Naive thymus-derived CD4-positive, alpha-beta T cell (primary cell): Measurements from ENCODE around the gene TMEM98. TPM values are rescaled to one million over a fixed set of nuclear protein-coding genes. Genes with fewer than 3 reads are reported as not detected.

ENCODE experiments used
- ATAC-seq: fragments of 150-1000 bp; cut with Tn5 transposase; 2 replicates; pipeline ENCODE4 v1.10.0; 2021; ENCODE audit warnings: mild to moderate bottlenecking, moderate library complexity
- CTCF ChIA-PET: fragments of 350-600 bp; sonication (Branson Sonifier 250); formaldehyde crosslinking; loops from one replicate; lab custom pipeline; 2021; ENCODE audit warnings: antibody characterized with exemption; lab: Charles Lee
- POLR2A ChIA-PET: fragments of 350-600 bp; sonication (Branson Sonifier 250); formaldehyde crosslinking; loops from one replicate; lab custom pipeline; 2021; ENCODE audit warnings: antibody characterized with exemption, inconsistent platforms; lab: Charles Lee
- DNase-seq, 9 donors: peaks; one replicate each; pipeline versions ENCODE4 v3.0.0 to v3.0.0-alpha.2; 2020 to 2022; ENCODE audit warnings: mixed read lengths in 1 of 9
- H3K27ac ChIP-seq: one replicate; pipeline ENCODE4 v1.7.0; 2013; ENCODE audit warnings: mild to moderate bottlenecking, low read depth, low read length, moderate library complexity
- H3K27me3 ChIP-seq, 2 donors: one replicate each; pipeline ENCODE4 v1.7.0; 2013; ENCODE audit warnings: low read length in 2 of 2, mild to moderate bottlenecking in 2 of 2, moderate library complexity in 2 of 2; ENCODE audit not compliant: control insufficient read depth in 2 of 2, insufficient read depth in 2 of 2
- H3K36me3 ChIP-seq, 3 experiments: 1 replicate in 2 of 3; 2 replicates in 1 of 3; pipeline ENCODE4 v1.7.0; 2013; ENCODE audit warnings: low read length in 3 of 3, mild to moderate bottlenecking in 3 of 3, moderate library complexity in 1 of 3; ENCODE audit not compliant: insufficient read depth in 3 of 3, control insufficient read depth in 2 of 3
- H3K4me1 ChIP-seq, 2 donors: one replicate each; pipeline ENCODE4 v1.7.0; 2013; ENCODE audit warnings: low read length in 2 of 2, mild to moderate bottlenecking in 2 of 2, moderate library complexity in 1 of 2; ENCODE audit not compliant: control insufficient read depth in 2 of 2, insufficient read depth in 2 of 2
- H3K4me3 ChIP-seq: 2 replicates; pipeline ENCODE4 v1.7.0; 2013; ENCODE audit warnings: mild to moderate bottlenecking, low read length
- H3K9me3 ChIP-seq, 3 experiments: 1 replicate in 2 of 3; 2 replicates in 1 of 3; pipeline ENCODE4 v1.7.0; 2013; ENCODE audit warnings: low read length in 3 of 3; ENCODE audit not compliant: control insufficient read depth in 2 of 3
- H3K27ac Mint-ChIP-seq, 9 donors: one replicate each; pipeline ENCODE4 v1.8.0; 2020 to 2022; ENCODE audit warnings: mixed read lengths in 9 of 9, mild to moderate bottlenecking in 8 of 9, moderate library complexity in 5 of 9, inconsistent platforms in 2 of 9
- H3K27me3 Mint-ChIP-seq, 5 donors: one replicate each; pipeline ENCODE4 v1.8.0; 2021 to 2022; ENCODE audit warnings: mixed read lengths in 5 of 5, mild to moderate bottlenecking in 1 of 5
- H3K36me3 Mint-ChIP-seq, 5 donors: one replicate each; pipeline ENCODE4 v1.8.0; 2020 to 2022; ENCODE audit warnings: mixed read lengths in 5 of 5, mild to moderate bottlenecking in 3 of 5, inconsistent platforms in 1 of 5
- H3K4me1 Mint-ChIP-seq, 7 donors: one replicate each; pipeline ENCODE4 v1.8.0; 2020 to 2022; ENCODE audit warnings: mixed read lengths in 7 of 7, mild to moderate bottlenecking in 3 of 7, inconsistent platforms in 1 of 7
- H3K4me3 Mint-ChIP-seq, 10 donors: one replicate each; pipeline ENCODE4 v1.8.0; 2020 to 2022; ENCODE audit warnings: mild to moderate bottlenecking in 10 of 10, mixed read lengths in 10 of 10, moderate library complexity in 6 of 10, inconsistent platforms in 2 of 10
- H3K9me3 Mint-ChIP-seq, 11 donors: one replicate each; pipeline ENCODE4 v1.8.0; 2020 to 2022; ENCODE audit warnings: mixed read lengths in 11 of 11, mild to moderate bottlenecking in 4 of 11, inconsistent platforms in 1 of 11, moderate library complexity in 1 of 11
- intact Hi-C, 2 donors: fragments of 100-400 bp; cut with micrococcal nuclease; formaldehyde crosslinking; loops; one replicate each; pipeline ENCODE4 v1.15.1; 2023
- polyA plus RNA-seq, 2 donors: library from polyadenylated mRNA; unstranded; fragments of 300-500 nt; fragmentation: Illumina TruSeq; gene quantifications; one replicate each; pipeline ENCODE4 v1.2.3, GENCODE V29; 2021
- total RNA-seq, 6 experiments: library from RNA in 5 of 6; stranded (reverse) in 5 of 6; gene quantifications; 1 replicate in 5 of 6; 2 replicates in 1 of 6; pipeline ENCODE4 v1.2.3 and lab custom pipeline; 2021 to 2026

The TMEM98 gene
- total and polyA plus RNA-seq, 7 experiments from 2014 or later, result 0.73 to 1.6 TPM; not detected in 5

DNA sequence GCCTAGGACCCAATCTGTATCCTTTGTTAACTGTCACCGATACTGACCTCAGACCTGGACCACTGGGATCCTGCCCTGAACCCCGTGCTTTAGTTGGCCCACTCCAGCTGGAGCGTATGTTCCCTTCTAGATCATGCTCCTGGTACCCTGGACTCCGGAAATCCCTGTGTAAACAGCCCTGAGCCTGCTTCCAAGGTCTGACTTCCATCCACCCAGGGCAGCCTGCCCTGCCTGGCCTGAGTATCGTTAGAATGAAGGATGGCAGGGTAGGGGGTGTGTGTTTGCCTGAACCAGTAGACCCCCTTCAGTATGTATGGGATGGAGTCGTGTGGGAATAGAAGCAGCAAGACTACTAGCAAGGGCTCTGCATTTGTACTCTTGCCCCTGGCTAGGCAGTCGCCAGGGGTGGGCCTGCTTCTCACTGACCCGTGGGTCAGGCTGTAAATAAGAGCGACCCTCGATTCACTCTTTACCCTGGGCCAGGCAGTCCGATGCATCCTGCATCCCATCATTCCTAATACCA lies 691 bp upstream of the TMEM98 start:
- Histone ChIP-seq H3K27me3 (peaks cover 0 to 10% of the 10 kb centered on the region in 2 donors), H3K4me1 (no peaks in the 10 kb centered on the region), H3K27ac (no peak overlapping the region), H3K4me3 (no peak overlapping the region), H3K9me3 (no peaks in the 10 kb centered on the region), H3K36me3 (no peaks in the 10 kb centered on the region)
- intact Hi-C loops, result no loop called here
- Mint-ChIP-seq H3K4me1 (no peaks in the 10 kb centered on the region), H3K27ac (no peak overlapping the region), H3K9me3 (no peaks in the 10 kb centered on the region), H3K36me3 (no peaks in the 10 kb centered on the region), H3K27me3 (peaks cover 25 to 39% (median 35%) of the 10 kb centered on the region in 5 donors), H3K4me3 (peak overlapping the region; percentile 2 to 75 (median 53))
- ChIA-PET POLR2A (no interaction called here), CTCF (no interaction called here)
- ATAC-seq (no peak), DNase-seq (no peak)

DNA sequence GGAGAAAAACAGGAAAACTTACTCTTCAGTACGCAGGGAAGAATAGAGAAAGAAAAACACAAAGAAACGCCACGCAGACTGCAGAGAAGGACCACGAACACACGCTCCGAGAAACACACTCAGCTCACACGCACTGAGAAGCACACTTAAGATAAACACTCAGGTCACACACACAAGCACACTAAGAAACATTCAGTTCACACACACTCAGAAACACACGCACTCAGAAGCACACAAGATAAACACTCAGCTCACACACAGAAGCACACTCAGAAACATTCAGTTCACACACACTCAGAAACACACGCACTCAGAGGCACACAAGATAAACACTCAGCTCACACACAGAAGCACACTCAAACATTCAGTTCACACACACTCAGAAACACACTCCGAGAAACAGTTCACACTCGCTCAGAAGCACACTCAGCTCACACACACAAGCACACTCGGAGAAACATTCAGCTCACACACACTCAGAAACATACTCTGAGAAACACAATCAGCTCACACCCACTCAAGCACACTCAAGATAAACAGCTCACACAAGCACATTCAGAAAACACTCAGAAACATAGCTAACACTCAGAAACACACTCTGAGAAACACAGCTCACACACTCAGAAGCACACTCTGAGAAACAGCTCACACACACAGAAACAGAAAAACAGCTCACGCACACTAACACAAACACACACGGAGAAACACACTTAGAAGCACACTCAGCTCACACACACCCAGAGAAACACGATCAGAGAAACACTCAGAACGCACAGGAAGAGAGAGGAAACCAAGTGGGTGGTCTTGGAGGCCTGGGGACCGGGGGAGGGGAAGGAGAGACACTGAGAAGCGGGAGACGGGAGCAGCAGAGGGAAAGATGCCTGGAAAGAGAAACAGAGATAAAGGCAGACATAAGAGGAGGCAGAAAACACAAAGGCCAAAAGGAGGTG lies 908 bp downstream of the TMEM98 start:
- Histone ChIP-seq H3K27ac (no peak overlapping the region), H3K9me3 (no peaks in the 10 kb centered on the region), H3K27me3 (peaks cover 0 to 13% of the 10 kb centered on the region in 2 donors), H3K4me3 (no peak overlapping the region), H3K4me1 (no peaks in the 10 kb centered on the region), H3K36me3 (no peaks in the 10 kb centered on the region)
- CTCF ChIA-PET, result interaction anchor here (1.3 kb wide), 1 partner anchor 52 kb away, joined by 3 read pairs; the partner anchor contains the start of gene MYO1D
- DNase-seq (no peak), ATAC-seq (no peak)
- Mint-ChIP-seq H3K9me3 (no peaks in the 10 kb centered on the region), H3K4me3 (no peak overlapping the region), H3K27me3 (peaks cover 34 to 52% (median 40%) of the 10 kb centered on the region in 5 donors), H3K27ac (no peak overlapping the region), H3K4me1 (no peaks in the 10 kb centered on the region), H3K36me3 (no peaks in the 10 kb centered on the region)
- POLR2A ChIA-PET, result no interaction called here
- intact Hi-C loops, result no loop called here

DNA sequence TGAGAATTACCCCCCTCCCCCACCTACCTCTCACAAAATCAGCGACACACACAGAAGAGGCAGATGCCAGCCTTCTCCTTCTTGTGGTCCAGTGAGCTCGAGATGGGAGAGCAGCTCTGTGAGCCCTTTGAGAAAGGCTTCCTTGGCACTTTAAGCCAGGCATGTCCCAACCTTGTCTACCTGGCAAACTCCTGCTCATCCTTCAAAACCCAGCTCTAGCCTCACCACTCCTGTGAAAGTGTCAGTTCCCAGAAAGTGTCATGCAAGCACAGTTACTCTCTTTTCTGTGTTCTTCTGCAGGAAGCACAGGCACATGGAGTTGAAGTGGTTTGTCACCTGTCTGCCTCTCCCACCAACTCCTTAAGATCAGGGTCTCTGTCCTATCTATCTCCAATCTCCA lies 1.6 kb downstream of the TMEM98 start:
- peaks cover 0 to 13% of the 10 kb centered on the region in 2 donors for H3K27me3 ChIP-seq

DNA sequence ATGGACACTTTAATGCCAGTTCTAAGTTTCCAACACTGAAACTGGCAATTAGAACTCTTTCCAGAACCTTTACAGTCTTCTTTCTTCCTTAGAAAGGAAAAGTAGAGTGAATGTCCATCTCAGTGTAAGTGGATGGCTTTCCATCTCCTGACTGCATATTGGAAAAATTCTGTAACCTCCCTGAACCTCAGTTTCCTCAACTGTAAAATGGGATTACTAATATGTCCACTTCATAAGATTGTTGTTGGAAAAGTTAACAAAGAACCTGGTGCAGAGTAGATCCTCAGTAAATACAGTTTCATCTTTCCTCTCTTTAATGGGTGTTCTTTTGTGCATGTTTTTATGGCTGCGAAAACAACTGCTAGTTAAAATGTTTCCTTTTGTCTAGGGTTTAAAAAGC lies 2.6 kb downstream of the TMEM98 start:
- H3K27ac ChIP-seq, result no peak overlapping the region
- H3K4me1 ChIP-seq, result no peaks in the 10 kb centered on the region
- intact Hi-C loops, result no loop called here
- Mint-ChIP-seq H3K27ac (no peak overlapping the region), H3K4me3 (no peak overlapping the region), H3K9me3 (no peaks in the 10 kb centered on the region), H3K27me3 (peaks cover 37 to 64% (median 46%) of the 10 kb centered on the region in 5 donors), H3K36me3 (no peaks in the 10 kb centered on the region), H3K4me1 (no peaks in the 10 kb centered on the region)
- CTCF ChIA-PET, result interaction anchor here (0.8 kb wide), 1 partner anchor 147 kb away, joined by 3 read pairs; no protein-coding TSS in a partner anchor
- no peak for ATAC-seq
- H3K27me3 ChIP-seq, result peaks cover 0 to 13% of the 10 kb centered on the region in 2 donors
- no peaks in the 10 kb centered on the region for H3K9me3 ChIP-seq
- no peaks in the 10 kb centered on the region for H3K36me3 ChIP-seq
- DNase-seq, result no peak
- no peak overlapping the region for H3K4me3 ChIP-seq
- POLR2A ChIA-PET, result no interaction called here

More for the DNA sequence above, 1.6 kb downstream of the TMEM98 start:
- Histone ChIP-seq H3K4me1 (no peaks in the 10 kb centered on the region), H3K27ac (no peak overlapping the region), H3K9me3 (no peaks in the 10 kb centered on the region), H3K4me3 (no peak overlapping the region), H3K36me3 (no peaks in the 10 kb centered on the region)
- ATAC-seq (no peak), DNase-seq (no peak)
- Mint-ChIP-seq H3K36me3 (no peaks in the 10 kb centered on the region), H3K4me1 (no peaks in the 10 kb centered on the region), H3K4me3 (no peak overlapping the region), H3K27me3 (peaks cover 36 to 59% (median 46%) of the 10 kb centered on the region in 5 donors), H3K9me3 (no peaks in the 10 kb centered on the region), H3K27ac (no peak overlapping the region)
- ChIA-PET POLR2A (no interaction called here), CTCF (interaction anchor here (1.3 kb wide), 1 partner anchor 53 kb away, joined by 3 read pairs; the partner anchor contains the start of gene MYO1D)
- intact Hi-C loops, result no loop called here

DNA sequence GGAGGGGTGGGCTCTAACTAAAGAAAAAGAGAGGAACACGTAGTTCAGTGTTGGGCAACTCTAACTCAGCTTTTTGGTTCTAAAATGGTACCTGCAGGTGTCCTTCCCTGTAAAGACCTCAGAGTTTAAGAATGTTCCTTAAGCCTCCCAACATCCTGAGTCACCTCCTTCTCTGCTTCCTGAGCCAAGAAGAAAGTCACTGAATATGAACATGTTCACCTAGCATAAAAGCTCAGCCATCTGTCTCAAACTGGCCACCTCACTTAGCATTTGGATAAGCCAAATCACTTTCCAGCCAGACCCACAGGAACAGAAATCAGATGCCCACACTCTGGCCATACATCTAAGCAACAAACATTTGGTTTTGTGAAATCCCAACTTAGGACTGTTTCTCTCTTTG lies 3.7 kb downstream of the TMEM98 start:
- Histone ChIP-seq H3K27ac (no peak overlapping the region), H3K36me3 (no peaks in the 10 kb centered on the region), H3K4me3 (no peak overlapping the region), H3K4me1 (no peaks in the 10 kb centered on the region), H3K9me3 (no peaks in the 10 kb centered on the region), H3K27me3 (peaks cover 0 to 13% of the 10 kb centered on the region in 2 donors)
- Mint-ChIP-seq H3K27me3 (peaks cover 31 to 56% (median 34%) of the 10 kb centered on the region in 5 donors), H3K27ac (no peak overlapping the region), H3K4me1 (peaks cover 0 to under 1% (median 0%) of the 10 kb centered on the region in 7 donors), H3K36me3 (no peaks in the 10 kb centered on the region), H3K9me3 (no peaks in the 10 kb centered on the region), H3K4me3 (no peak overlapping the region)
- POLR2A ChIA-PET, result no interaction called here
- intact Hi-C loops, result no loop called here
- CTCF ChIA-PET, result interaction anchor here (1.2 kb wide), 1 partner anchor 149 kb away, joined by 3 read pairs; no protein-coding TSS in a partner anchor
- DNase-seq (no peak), ATAC-seq (no peak)

DNA sequence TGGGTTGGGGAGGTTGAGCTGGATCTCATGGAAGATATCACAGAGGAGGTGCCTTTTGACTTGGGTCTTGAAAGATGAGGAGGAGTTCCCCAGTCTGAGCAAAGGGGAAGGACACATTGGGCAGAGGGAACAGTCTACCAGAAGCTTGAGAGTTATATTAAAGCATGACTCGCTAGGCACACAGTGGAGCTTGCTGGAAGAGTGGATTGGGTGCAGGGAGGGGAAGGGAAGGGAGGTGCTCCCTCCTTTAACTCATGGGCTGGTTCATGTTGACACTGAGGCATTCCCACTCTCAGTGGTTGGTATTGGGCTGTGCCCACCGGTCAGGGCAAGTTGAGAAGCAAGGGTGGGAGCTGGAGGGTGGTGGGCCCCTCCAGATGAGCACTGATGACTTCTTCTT lies 5.9 kb downstream of the TMEM98 start:
- peaks cover 0 to 5% (median 0%) of the 10 kb centered on the region in 7 donors for H3K4me1 Mint-ChIP-seq
- intact Hi-C loops, result no loop called here
- no peak overlapping the region for H3K27ac Mint-ChIP-seq
- Histone ChIP-seq H3K4me1 (no peaks in the 10 kb centered on the region), H3K27ac (no peak overlapping the region), H3K9me3 (no peaks in the 10 kb centered on the region), H3K4me3 (no peak overlapping the region), H3K36me3 (no peaks in the 10 kb centered on the region), H3K27me3 (peaks cover 0 to 6% of the 10 kb centered on the region in 2 donors)
- CTCF ChIA-PET, result interaction anchor here (0.5 to 1.7 kb wide), 2 partner anchors 58 to 150 kb away, joined by 3 to 7 read pairs; no protein-coding TSS in a partner anchor
- H3K4me3 Mint-ChIP-seq, result no peak overlapping the region
- peaks cover 26 to 53% (median 29%) of the 10 kb centered on the region in 5 donors for H3K27me3 Mint-ChIP-seq
- POLR2A ChIA-PET, result no interaction called here
- H3K36me3 Mint-ChIP-seq, result no peaks in the 10 kb centered on the region
- DNase-seq (no peak), ATAC-seq (no peak)
- H3K9me3 Mint-ChIP-seq, result no peaks in the 10 kb centered on the region
